ENCODE measurements around the gene RPTOR. TPM values are rescaled to one million over a fixed set of nuclear protein-coding genes. Genes with fewer than 3 reads are reported as not detected.

The RPTOR gene
- total RNA-seq, 1 donor from 2014 or later: 32.0 TPM

- no peak for DNase-seq (ENCODE audit: low read depth)
- Histone ChIP-seq H3K4me2 (ENCODE audit: low read length) (peak overlapping the region; percentile 80), H3K36me3 (ENCODE audit: insufficient read depth, low read length) (peaks cover 3% of the 10 kb centered on the region), H3K27ac (ENCODE audit: low read depth, low read length) (peak overlapping the region; percentile 96), H4K20me1 (ENCODE audit: insufficient read depth, low read length) (peaks cover 3% of the 10 kb centered on the region), H2AFZ (ENCODE audit: low read depth, low read length) (peak overlapping the region; percentile 7), H3K4me3 (ENCODE audit: insufficient read depth, low read depth, low read length) (peak overlapping the region; percentile 28), H3K79me2 (ENCODE audit: insufficient read depth, low read length) (no peaks in the 10 kb centered on the region), H3K27me3 (ENCODE audit: insufficient read depth, low read length) (no peaks in the 10 kb centered on the region), H3K4me1 (ENCODE audit: insufficient read depth, low read length) (peaks cover 35% of the 10 kb centered on the region), H3K9ac (ENCODE audit: low read length) (peak overlapping the region; percentile 85), H3K9me3 (ENCODE audit: insufficient read depth, low read depth, low read length) (no peaks in the 10 kb centered on the region)
- peaks cover 9% of the 10 kb centered on the region for H3K36me3 Mint-ChIP-seq (ENCODE audit: low read depth, unreplicated experiment)
- H3K27ac Mint-ChIP-seq (ENCODE audit: unreplicated experiment): peak overlapping the region; percentile 97
- no peaks in the 10 kb centered on the region for H3K27me3 Mint-ChIP-seq (ENCODE audit: low read depth, unreplicated experiment)
- H3K4me1 Mint-ChIP-seq (ENCODE audit: low read depth, unreplicated experiment): peaks cover 36% of the 10 kb centered on the region
- peak overlapping the region; percentile 9 for H3K4me3 Mint-ChIP-seq (ENCODE audit: unreplicated experiment)
- TF ChIP-seq CTCF (IDR thresholded peaks at IDR 0.05; ENCODE audit: insufficient read depth, low read depth, low read length) (no peak), EZH2 (IDR thresholded peaks at IDR 0.05; ENCODE audit: insufficient read depth, low read length) (no peak)
- H3K9me3 Mint-ChIP-seq (ENCODE audit: unreplicated experiment): no peaks in the 10 kb centered on the region
- no peak for FAIRE-seq
These were observed 346.3 kb downstream of the RPTOR start for GRCh38 chr17:80890921-80891396.

- no peaks in the 10 kb centered on the region for H3K27me3 Mint-ChIP-seq (ENCODE audit: low read depth, unreplicated experiment)
- peak overlapping the region; percentile 7 for H2AFZ ChIP-seq (ENCODE audit: low read depth, low read length)
- peaks cover 4% of the 10 kb centered on the region for H3K36me3 ChIP-seq (ENCODE audit: insufficient read depth, low read length)
- FAIRE-seq: peak; percentile 96
- no peaks in the 10 kb centered on the region for H3K27me3 ChIP-seq (ENCODE audit: insufficient read depth, low read length)
- H3K27ac ChIP-seq (ENCODE audit: low read depth, low read length): peak overlapping the region; percentile 96
- peak overlapping the region; percentile 85 for H3K9ac ChIP-seq (ENCODE audit: low read length)
- peak overlapping the region; percentile 28 for H3K4me3 ChIP-seq (ENCODE audit: insufficient read depth, low read depth, low read length)
- H4K20me1 ChIP-seq (ENCODE audit: insufficient read depth, low read length): peaks cover 3% of the 10 kb centered on the region
- peaks cover 36% of the 10 kb centered on the region for H3K4me1 Mint-ChIP-seq (ENCODE audit: low read depth, unreplicated experiment)
- peak; percentile 98 for DNase-seq (ENCODE audit: low read depth)
- peak overlapping the region; percentile 97 for H3K27ac Mint-ChIP-seq (ENCODE audit: unreplicated experiment)
- H3K4me2 ChIP-seq (ENCODE audit: low read length): peak overlapping the region; percentile 80
- peaks cover 11% of the 10 kb centered on the region for H3K36me3 Mint-ChIP-seq (ENCODE audit: low read depth, unreplicated experiment)
- no peaks in the 10 kb centered on the region for H3K9me3 Mint-ChIP-seq (ENCODE audit: unreplicated experiment)
- no peaks in the 10 kb centered on the region for H3K9me3 ChIP-seq (ENCODE audit: insufficient read depth, low read depth, low read length)
- peak overlapping the region; percentile 9 for H3K4me3 Mint-ChIP-seq (ENCODE audit: unreplicated experiment)
- no peaks in the 10 kb centered on the region for H3K79me2 ChIP-seq (ENCODE audit: insufficient read depth, low read length)
- H3K4me1 ChIP-seq (ENCODE audit: insufficient read depth, low read length): peaks cover 35% of the 10 kb centered on the region
- TF ChIP-seq CTCF (IDR thresholded peaks at IDR 0.05; ENCODE audit: insufficient read depth, low read depth, low read length): peak; percentile 4
- TF ChIP-seq EZH2 (IDR thresholded peaks at IDR 0.05; ENCODE audit: insufficient read depth, low read length): no peak
These were observed 346.9 kb downstream of the RPTOR start for GRCh38 chr17:80891397-80892018.
